Thoracic aorta (tissue), 2 donors: ENCODE data around the gene SFT2D1. TPM values are rescaled to one million over a fixed set of nuclear protein-coding genes. Genes with fewer than 3 reads are reported as not detected.

ENCODE experiments used
- ATAC-seq: fragments of 150-250 bp; one replicate; pipeline ENCODE4 v1.8.0; 2017; ENCODE audit warnings: low read depth; ENCODE audit not compliant: insufficient number of reproducible peaks, low FRiP score
- DNase-seq: peaks from one replicate; pipeline ENCODE4 v3.0.0-alpha.2; 2020; ENCODE audit warnings: low spot score
- H3K27ac ChIP-seq, 2 donors: fragments of 200-600 bp; sonication (generic); 1 replicate in 1 of 2; 2 replicates in 1 of 2; pipeline ENCODE4 v1.5.1; 2016; ENCODE audit warnings: mild to moderate bottlenecking in 2 of 2, moderate library complexity in 2 of 2
- H3K27me3 ChIP-seq: fragments of 200-600 bp; sonication (generic); replicated peaks from 2 replicates; pipeline ENCODE4 v1.6.0; 2016; ENCODE audit warnings: mild to moderate bottlenecking; ENCODE audit not compliant: insufficient read depth
- H3K36me3 ChIP-seq: fragments of 200-600 bp; sonication (generic); one replicate; pipeline ENCODE4 v1.5.1; 2016
- H3K4me1 ChIP-seq, 2 donors: fragments of 200-600 bp; sonication (generic); 1 replicate in 1 of 2; 2 replicates in 1 of 2; pipeline versions ENCODE4 v1.5.1 to v1.6.0; 2016; ENCODE audit warnings: low read depth in 2 of 2, mild to moderate bottlenecking in 1 of 2; ENCODE audit not compliant: control insufficient read depth in 1 of 2
- H3K4me3 ChIP-seq: fragments of 200-600 bp; sonication (generic); 2 replicates; pipeline ENCODE4 v1.5.1; 2016; ENCODE audit warnings: mild to moderate bottlenecking
- H3K9me3 ChIP-seq: fragments of 200-600 bp; sonication (generic); 2 replicates; pipeline ENCODE4 v1.5.1; 2016
- CTCF ChIP-seq: fragments of 200-600 bp; sonication (generic); IDR thresholded peaks from one replicate; pipeline ENCODE4 v1.5.1; 2019; ENCODE audit warnings: antibody characterized with exemption
- total RNA-seq, 2 donors: library from RNA; depleted of rRNA; stranded (reverse); fragments of >200 nt; gene quantifications; one replicate each; pipeline versions ENCODE4 v1.1.0 to v1.2.3, GENCODE V29; 2016

Gene SFT2D1
- total RNA-seq, 2 donors from 2014 or later: 23.3 to 27.9 TPM

DNA sequence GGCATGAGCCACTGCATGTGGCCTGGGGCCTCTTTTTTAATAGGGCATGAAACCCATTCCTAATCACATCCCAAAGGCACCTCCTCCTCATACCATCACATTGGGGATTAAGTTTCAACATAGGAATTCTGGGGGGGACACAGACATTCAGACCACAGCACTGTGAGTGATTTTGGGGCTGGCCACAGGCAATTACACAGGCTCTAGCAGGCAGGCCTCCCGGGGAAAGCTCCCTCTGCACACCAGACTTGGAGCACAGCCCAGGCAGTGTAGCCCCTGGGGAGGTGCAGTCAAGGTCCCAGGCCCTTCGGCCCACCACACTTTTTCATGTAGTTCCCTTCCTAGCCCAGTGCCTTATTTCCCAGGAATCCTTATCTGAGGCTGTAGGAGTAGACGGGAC is 5.5 kb downstream of the SFT2D1 start:
- ATAC-seq (no peak), DNase-seq (no peak)
- TF ChIP-seq CTCF: no peak
- Histone ChIP-seq H3K27me3 (no peaks in the 10 kb centered on the region), H3K27ac (no peak overlapping the region), H3K4me1 (peaks cover 14 to 54% of the 10 kb centered on the region in 2 donors), H3K9me3 (no peaks in the 10 kb centered on the region), H3K4me3 (no peak overlapping the region), H3K36me3 (no peaks in the 10 kb centered on the region)

DNA sequence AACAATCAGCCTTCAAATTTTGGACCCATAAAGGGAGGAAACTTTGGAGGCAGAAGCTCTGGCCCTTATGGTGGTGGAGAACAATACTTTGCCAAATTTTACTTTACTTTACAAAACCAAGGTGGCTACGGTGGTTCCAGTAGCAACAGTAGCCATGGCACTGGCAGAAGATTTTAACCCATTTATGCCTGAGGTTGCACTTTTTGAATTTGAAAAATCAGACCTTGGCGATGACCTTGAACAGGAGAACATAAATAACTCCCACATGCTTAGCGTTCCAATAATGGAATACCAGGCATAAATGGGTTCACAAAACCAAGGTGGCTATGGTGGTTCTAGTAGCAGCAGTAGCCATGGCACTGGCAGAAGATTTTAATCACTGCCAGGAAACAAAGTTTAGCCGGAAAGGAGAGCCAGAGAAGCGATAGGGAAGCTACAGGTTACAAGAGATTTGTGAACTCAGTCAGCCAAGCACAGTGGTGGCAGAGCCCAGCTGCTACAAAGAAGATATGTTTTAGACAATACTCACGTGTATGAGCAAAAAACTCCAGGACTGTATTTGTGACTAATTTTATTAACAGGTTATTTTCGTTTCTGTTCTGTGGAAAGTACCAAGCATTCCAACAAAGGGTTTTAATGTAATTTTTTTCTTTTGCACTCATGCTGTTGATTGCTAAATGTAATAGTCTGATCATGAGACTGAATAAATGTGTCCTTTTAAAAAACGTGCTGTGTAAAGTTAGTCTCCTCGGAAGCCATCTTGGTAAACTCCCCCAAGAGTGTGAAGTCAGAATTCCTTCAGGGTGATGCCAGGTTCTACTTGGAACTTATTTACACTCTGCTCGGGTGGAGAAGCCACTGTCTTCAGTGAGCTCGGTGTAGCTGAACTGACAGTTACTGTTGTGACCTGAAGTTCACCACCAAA is 6.7 kb downstream of the SFT2D1 start:
- no peak overlapping the region for H3K4me3 ChIP-seq
- no peak overlapping the region for H3K27ac ChIP-seq
- H3K4me1 ChIP-seq: peaks cover 6 to 44% of the 10 kb centered on the region in 2 donors
- DNase-seq (no peak), ATAC-seq (no peak)
- no peak for TF ChIP-seq CTCF
- no peaks in the 10 kb centered on the region for H3K27me3 ChIP-seq
- no peaks in the 10 kb centered on the region for H3K36me3 ChIP-seq
- H3K9me3 ChIP-seq: no peaks in the 10 kb centered on the region

- no peak overlapping the region for H3K27ac ChIP-seq
- H3K4me3 ChIP-seq: no peak overlapping the region
- H3K9me3 ChIP-seq: no peaks in the 10 kb centered on the region
- H3K4me1 ChIP-seq: peaks cover 3 to 39% of the 10 kb centered on the region in 2 donors
- H3K27me3 ChIP-seq: no peaks in the 10 kb centered on the region
- DNase-seq (no peak), ATAC-seq (no peak)
- TF ChIP-seq CTCF: no peak
- no peaks in the 10 kb centered on the region for H3K36me3 ChIP-seq
Observed at GRCh38 chr6:166334878-166335277, 7.5 kb downstream of the SFT2D1 start.

- no peak for ATAC-seq
- no peaks in the 10 kb centered on the region for H3K36me3 ChIP-seq
- no peak overlapping the region for H3K4me3 ChIP-seq
Observed at GRCh38 chr6:166333172-166333995, 9.0 kb downstream of the SFT2D1 start.

More at GRCh38 chr6:166333172-166333995, 9.0 kb downstream of the SFT2D1 start:
- no peak for TF ChIP-seq CTCF
- Histone ChIP-seq H3K4me1 (peaks cover 3 to 25% of the 10 kb centered on the region in 2 donors), H3K27me3 (no peaks in the 10 kb centered on the region), H3K27ac (no peak overlapping the region), H3K9me3 (no peaks in the 10 kb centered on the region)
- DNase-seq: no peak
